GM12891 (cell line): ENCODE measurements around the gene STEAP2.

ENCODE experiments used
- POLR2A ChIP-seq: IDR thresholded peaks from 2 replicates; pipeline ENCODE4 v1.6.1; 2011; ENCODE audit warnings: low read depth, low read length, control low read depth
- POLR2AphosphoS5 ChIP-seq: IDR thresholded peaks from 2 replicates; pipeline ENCODE4 v1.6.1; 2011; ENCODE audit warnings: low read depth, low read length, control low read depth
- SPI1 ChIP-seq: IDR thresholded peaks from 2 replicates; pipeline ENCODE4 v1.6.1; 2011; ENCODE audit warnings: low read depth, low read length, control low read depth

GRCh38 chr7:90213521-90213920 lies 2.0 kb downstream of the STEAP2 start:
- TF ChIP-seq POLR2AphosphoS5 (no peak), POLR2A (no peak), SPI1 (no peak)
